Ishikawa (cell line): ENCODE results near the gene CCDC88C.

Source experiments
- CEBPB ChIP-seq: IDR thresholded peaks from 2 replicates; pipeline ENCODE4 v1.6.1; 2012
- CREB1 ChIP-seq: IDR thresholded peaks from 2 replicates; pipeline ENCODE4 v1.6.1; 2012; ENCODE audit warnings: low read depth
- EGR1 ChIP-seq: IDR thresholded peaks from 2 replicates; pipeline ENCODE4 v1.6.1; 2012
- EP300 ChIP-seq: IDR thresholded peaks from 2 replicates; pipeline ENCODE4 v1.6.1; 2012; ENCODE audit warnings: borderline replicate concordance
- FOXM1 ChIP-seq: IDR thresholded peaks from 2 replicates; pipeline ENCODE4 v1.6.1; 2012; ENCODE audit warnings: low read depth, borderline replicate concordance
- MAX ChIP-seq: IDR thresholded peaks from 2 replicates; pipeline ENCODE4 v1.6.1; 2012
- NFIC ChIP-seq: IDR thresholded peaks from 2 replicates; pipeline ENCODE4 v1.6.1; 2012
- RAD21 ChIP-seq: IDR thresholded peaks from 2 replicates; pipeline ENCODE4 v1.6.1; 2012; ENCODE audit warnings: low read depth
- REST ChIP-seq: IDR thresholded peaks from 2 replicates; pipeline ENCODE4 v1.6.1; 2012; ENCODE audit warnings: low read depth, mild to moderate bottlenecking
- TAF1 ChIP-seq: IDR thresholded peaks from 2 replicates; pipeline ENCODE4 v1.6.1; 2012; ENCODE audit warnings: low read depth, mild to moderate bottlenecking
- TCF12 ChIP-seq: IDR thresholded peaks from 2 replicates; pipeline ENCODE4 v1.6.1; 2012; ENCODE audit warnings: low read depth
- TEAD4 ChIP-seq: IDR thresholded peaks from 2 replicates; pipeline ENCODE4 v1.6.1; 2012
- YY1 ChIP-seq: IDR thresholded peaks from 2 replicates; pipeline ENCODE4 v1.6.1; 2012; ENCODE audit warnings: low read depth
- ZBTB7A ChIP-seq: IDR thresholded peaks from 2 replicates; pipeline ENCODE4 v1.6.1; 2012; ENCODE audit warnings: low read depth
- TF ChIP-seq, protein P1 (sequence below): IDR thresholded peaks from 2 replicates; pipeline ENCODE4 v1.6.1; 2012

Gene CCDC88C

GRCh38 chr14:91410771-91411536 lies 6.7 kb downstream of the CCDC88C start:
- TF ChIP-seq CREB1 (no peak), MAX (no peak), TAF1 (no peak), YY1 (no peak), REST (no peak), TCF12 (no peak), TEAD4 (no peak), FOXM1 (no peak), RAD21 (no peak), CEBPB (no peak), EGR1 (no peak), ZBTB7A (no peak), NFIC (no peak)

GRCh38 chr14:91409928-91410718 lies 7.5 kb downstream of the CCDC88C start:
- TF ChIP-seq TAF1, result no peak
- no peak for TF ChIP-seq TCF12
- TF ChIP-seq, protein P1, sequence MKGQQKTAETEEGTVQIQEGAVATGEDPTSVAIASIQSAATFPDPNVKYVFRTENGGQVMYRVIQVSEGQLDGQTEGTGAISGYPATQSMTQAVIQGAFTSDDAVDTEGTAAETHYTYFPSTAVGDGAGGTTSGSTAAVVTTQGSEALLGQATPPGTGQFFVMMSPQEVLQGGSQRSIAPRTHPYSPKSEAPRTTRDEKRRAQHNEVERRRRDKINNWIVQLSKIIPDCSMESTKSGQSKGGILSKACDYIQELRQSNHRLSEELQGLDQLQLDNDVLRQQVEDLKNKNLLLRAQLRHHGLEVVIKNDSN, result no peak
- TF ChIP-seq RAD21, result no peak

DNA sequence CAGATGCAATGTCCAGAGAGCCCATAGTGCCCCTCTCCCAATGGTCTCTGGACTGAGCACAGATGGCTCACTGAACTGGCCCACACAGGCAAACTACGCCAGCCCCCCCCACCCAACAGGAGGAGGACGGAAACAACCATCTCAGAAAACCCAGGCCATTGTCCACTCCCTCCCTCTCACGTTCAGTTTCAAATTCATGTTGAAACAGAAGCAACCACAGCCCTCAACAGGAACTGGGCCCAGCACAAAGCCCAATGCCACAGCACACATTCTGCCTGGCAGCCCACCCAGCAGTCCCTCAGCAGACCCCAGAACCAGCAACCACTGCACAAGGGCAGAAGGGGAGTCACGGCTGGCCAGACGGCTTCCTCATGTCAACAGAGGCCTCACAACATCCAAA lies 10.6 kb downstream of the CCDC88C start:
- TF ChIP-seq CREB1 (no peak), FOXM1 (no peak), MAX (no peak), EP300 (no peak), TAF1 (no peak), TEAD4 (no peak), RAD21 (no peak), YY1 (no peak), CEBPB (no peak), REST (no peak), NFIC (no peak), TCF12 (no peak), ZBTB7A (no peak), EGR1 (no peak)
- TF ChIP-seq, protein P1, result no peak

DNA sequence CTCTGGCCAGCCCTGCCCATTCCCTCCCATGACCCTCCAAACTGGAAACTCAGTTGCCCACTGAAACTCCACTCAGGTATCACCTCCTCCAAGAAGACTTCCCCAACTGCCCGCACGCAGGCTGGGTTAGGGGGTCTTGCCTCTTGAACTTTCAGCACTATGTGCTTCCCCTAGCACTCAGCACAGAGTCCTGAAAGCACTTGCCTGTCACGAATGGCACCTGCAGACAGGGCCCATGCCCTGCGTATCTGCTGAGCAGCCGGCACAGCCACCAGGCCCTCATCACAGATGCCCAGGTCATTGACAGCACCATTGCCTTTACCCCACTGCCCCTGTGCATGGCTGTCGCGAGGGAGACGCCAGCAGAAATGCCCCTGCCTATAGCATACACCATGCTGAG lies 11.2 kb downstream of the CCDC88C start:
- no peak for TF ChIP-seq TCF12
- TF ChIP-seq FOXM1, result no peak

DNA sequence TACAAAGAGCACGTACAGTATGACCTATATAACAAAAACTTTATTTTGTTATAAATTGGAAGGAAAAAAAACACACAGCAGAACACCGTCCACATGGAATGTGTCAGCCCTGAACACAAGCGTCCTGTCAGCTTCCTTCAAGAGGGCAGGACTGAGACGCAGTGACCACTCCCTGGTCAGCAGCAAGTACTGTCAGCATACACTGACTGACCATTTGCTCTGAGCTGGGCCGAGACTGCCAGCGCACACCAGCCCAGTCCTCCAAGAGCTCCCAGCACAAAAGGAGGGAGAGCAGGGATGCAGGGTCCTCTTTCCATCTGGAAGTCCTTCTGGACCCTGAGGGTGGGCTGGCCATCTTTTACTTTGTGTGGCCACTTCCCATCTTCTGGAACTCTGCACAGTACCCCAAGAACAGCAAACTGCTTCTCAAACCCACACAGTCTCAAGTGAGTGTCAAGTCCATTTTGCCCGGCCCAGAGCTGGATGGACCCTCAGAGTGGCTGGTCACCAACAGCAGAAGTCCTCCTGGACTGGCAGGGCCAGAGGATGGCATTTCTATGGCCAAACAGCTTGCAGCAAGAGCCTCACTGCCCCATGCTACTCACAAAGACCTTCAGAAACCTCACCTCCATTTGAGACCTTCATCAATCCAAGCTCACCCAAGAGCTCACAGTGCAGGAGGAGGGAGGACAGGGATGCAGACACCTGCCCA lies 11.7 kb downstream of the CCDC88C start:
- TF ChIP-seq, protein P1, result no peak
- no peak for TF ChIP-seq NFIC
- TF ChIP-seq TAF1, result no peak
